HEK293T (cell line): ENCODE measurements around the gene SDR42E1.

Experiments used
- ARNT ChIP-seq: fragments of 450-650 bp; IDR thresholded peaks from 2 replicates; pipeline ENCODE4 v1.6.1; 2017; ENCODE audit warnings: mild to moderate bottlenecking
- BHLHE40 ChIP-seq: fragments of 450-650 bp; IDR thresholded peaks from 2 replicates; pipeline ENCODE4 v1.6.1; 2016; ENCODE audit warnings: mild to moderate bottlenecking, moderate library complexity, borderline replicate concordance
- ELF4 ChIP-seq: fragments of 450-650 bp; IDR thresholded peaks from 2 replicates; pipeline ENCODE4 v1.6.1; 2017; ENCODE audit warnings: antibody characterized with exemption
- FOXK2 ChIP-seq: fragments of 450-650 bp; IDR thresholded peaks from 2 replicates; pipeline ENCODE4 v1.6.1; 2016; ENCODE audit warnings: mild to moderate bottlenecking
- FOXM1 ChIP-seq: fragments of 450-650 bp; IDR thresholded peaks from 2 replicates; pipeline ENCODE4 v1.6.1; 2017; ENCODE audit warnings: mild to moderate bottlenecking, borderline replicate concordance
- LEF1 ChIP-seq: fragments of 450-650 bp; IDR thresholded peaks from 2 replicates; pipeline ENCODE4 v1.6.1; 2017; ENCODE audit warnings: mild to moderate bottlenecking, borderline replicate concordance
- NFRKB ChIP-seq: fragments of 450-650 bp; IDR thresholded peaks from 2 replicates; pipeline ENCODE4 v1.6.1; 2016; ENCODE audit warnings: mild to moderate bottlenecking, moderate library complexity
- SP1 ChIP-seq: fragments of 450-650 bp; IDR thresholded peaks from 2 replicates; pipeline ENCODE4 v1.6.1; 2017
- ZNF384 ChIP-seq: fragments of 450-650 bp; IDR thresholded peaks from 2 replicates; pipeline ENCODE4 v1.6.1; 2016
- TF ChIP-seq, protein P1 (sequence below): fragments of 450-650 bp; IDR thresholded peaks from 2 replicates; pipeline ENCODE4 v1.6.1; 2016

DNA sequence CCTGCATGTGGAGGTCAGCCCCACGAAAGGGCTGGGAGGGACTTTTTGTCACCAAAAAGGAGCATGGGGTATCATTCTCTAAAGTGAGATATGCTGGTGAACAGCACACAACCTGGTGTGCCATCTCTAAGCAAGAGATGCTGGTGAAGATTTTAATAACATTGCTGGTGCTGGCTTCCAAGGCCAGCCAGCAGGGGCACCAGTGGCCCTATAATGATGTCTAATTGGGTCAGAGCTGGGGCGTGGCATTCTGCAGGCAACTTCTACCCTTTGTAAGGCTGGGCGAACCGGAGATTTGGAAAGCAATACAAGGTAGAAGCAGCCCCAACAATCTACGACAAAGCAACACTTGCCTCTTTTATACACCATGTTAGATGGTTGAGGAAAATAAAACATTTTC lies 16.8 kb downstream of the SDR42E1 start:
- TF ChIP-seq ARNT (no peak), FOXM1 (no peak), ELF4 (no peak), FOXK2 (no peak), NFRKB (no peak), SP1 (no peak), BHLHE40 (no peak), ZNF384 (no peak), LEF1 (no peak)
- TF ChIP-seq, protein P1, sequence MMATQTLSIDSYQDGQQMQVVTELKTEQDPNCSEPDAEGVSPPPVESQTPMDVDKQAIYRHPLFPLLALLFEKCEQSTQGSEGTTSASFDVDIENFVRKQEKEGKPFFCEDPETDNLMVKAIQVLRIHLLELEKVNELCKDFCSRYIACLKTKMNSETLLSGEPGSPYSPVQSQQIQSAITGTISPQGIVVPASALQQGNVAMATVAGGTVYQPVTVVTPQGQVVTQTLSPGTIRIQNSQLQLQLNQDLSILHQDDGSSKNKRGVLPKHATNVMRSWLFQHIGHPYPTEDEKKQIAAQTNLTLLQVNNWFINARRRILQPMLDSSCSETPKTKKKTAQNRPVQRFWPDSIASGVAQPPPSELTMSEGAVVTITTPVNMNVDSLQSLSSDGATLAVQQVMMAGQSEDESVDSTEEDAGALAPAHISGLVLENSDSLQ = no peak
